ENCODE results near the gene PCDHGA1. TPM values are rescaled to one million over a fixed set of nuclear protein-coding genes. Genes with fewer than 3 reads are reported as not detected.
"Not testable (repeated sequence)": the region's sequence is repeated elsewhere in the genome, so short reads cannot be mapped to it uniquely, and the experiment has no call there.

PCDHGA1 gene
- total and polyA plus RNA-seq, 2 of the 4 experiments (the other 2 are of a cell fraction) = 0.90 to 0.92 TPM

DNA sequence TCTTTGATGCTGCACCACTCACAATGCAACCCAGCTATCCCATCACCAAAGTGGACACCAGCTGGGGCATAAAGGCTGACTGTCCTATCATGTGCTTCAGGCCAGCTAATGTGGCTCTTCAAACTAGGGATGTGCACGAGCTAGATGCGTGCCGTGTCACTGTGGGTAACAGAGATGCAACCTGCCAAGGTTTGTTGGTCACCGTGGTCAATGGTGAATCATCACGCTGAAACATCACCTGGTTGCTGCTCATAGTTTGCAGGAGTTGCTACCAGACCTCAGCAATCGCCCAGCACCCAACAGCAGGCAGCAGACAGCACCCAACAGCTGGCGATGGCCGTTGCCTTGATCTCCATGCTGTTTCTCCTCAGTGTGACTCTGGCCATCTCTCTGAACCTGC, 2.1 kb upstream of the PCDHGA1 start:
- no peaks in the 10 kb centered on the region for H3K4me1 ChIP-seq (ENCODE audit: control insufficient read depth, insufficient read depth, low read length)
- no peak overlapping the region for H2BK120ac ChIP-seq (ENCODE audit: low read depth, low read length)
- no peak overlapping the region for H3K23ac ChIP-seq (ENCODE audit: low read depth, low read length)
- no peak overlapping the region for H3K14ac ChIP-seq (replicated peaks; ENCODE audit: low read depth, low read length)
- no peak overlapping the region for H4K91ac ChIP-seq (ENCODE audit: insufficient read depth, low read depth, low read length)
- no TSS peak for BruUV-seq (replicated peaks)
- H3K56ac ChIP-seq (ENCODE audit: extremely low read depth, insufficient read depth, low read length) = no peak overlapping the region
- no peaks in the 10 kb centered on the region; a peak in 1 of 4 replicates for H3K79me1 ChIP-seq (ENCODE audit: low read depth in 1 of 2, low read length in 2 of 2)
- no peak overlapping the region for H3K4me2 ChIP-seq (ENCODE audit: low read depth, low read length)
- no peak overlapping the region for H2BK5ac ChIP-seq (ENCODE audit: low read depth, low read length, poor library complexity, severe bottlenecking)
- no peak overlapping the region for H3K27ac ChIP-seq (ENCODE audit: insufficient read depth, low read length)
- no peak overlapping the region for H4K5ac ChIP-seq (ENCODE audit: low read depth, low read length)
- intact Hi-C loops (cut with micrococcal nuclease) = loop anchor here (5.0 kb wide), 2 partner anchors 34 to 84 kb away; partner anchors contain the start of genes PCDHGA10 and PCDHGA5
- no peak overlapping the region for H2BK15ac ChIP-seq (ENCODE audit: low read depth, low read length)
- no peak overlapping the region for H2AFZ ChIP-seq (replicated peaks; ENCODE audit: low read length, poor library complexity)
- no peak overlapping the region for H2AK5ac ChIP-seq (ENCODE audit: low read depth, low read length)
- no peaks in the 10 kb centered on the region for H3K27me3 ChIP-seq (ENCODE audit: control insufficient read depth, insufficient read depth, low read length)
- dilution Hi-C loops (cut with HindIII; ENCODE audit: low sequenced_read_pairs, unreplicated experiment) = no loop called here
- no peak overlapping the region for H3K18ac ChIP-seq (ENCODE audit: low read depth, low read length)
- no peak overlapping the region for H3K9ac ChIP-seq (ENCODE audit: low read depth, low read length)
- H4K8ac ChIP-seq (ENCODE audit: low read depth in 2 of 2, low read length in 2 of 2) = no peak overlapping the region
- H3K9me3 ChIP-seq (ENCODE audit: control insufficient read depth, insufficient read depth, low read length) = peaks cover 29% of the 10 kb centered on the region
- H3K36me3 ChIP-seq (ENCODE audit: control insufficient read depth, insufficient read depth, low read length) = peaks cover 2% of the 10 kb centered on the region
- H2AK9ac ChIP-seq (replicated peaks; ENCODE audit: low read depth, low read length, poor library complexity) = no peak overlapping the region
- H3K4me3 ChIP-seq (ENCODE audit: insufficient read depth, low read depth, low read length) = no peak overlapping the region
- in situ Hi-C loops (cut with MboI; ENCODE audit: low sequenced_read_pairs) = loop anchor here (5.0 kb wide), 1 partner anchor 234 kb away; no protein-coding TSS in a partner anchor
- ChIA-PET POLR2A (ENCODE audit: unreplicated experiment) (no interaction called here), CTCF (interaction anchor here (1.6 kb wide), 1 partner anchor 236 kb away, joined by 8 read pairs; no protein-coding TSS in a partner anchor)
- H2BK20ac ChIP-seq (ENCODE audit: low read depth, low read length) = no peak overlapping the region
- WGBS, 2 experiments (ENCODE audit: extremely low coverage in 2 of 2, insufficient read length in 1 of 2) = 84% methylated on average over 5 of the region's 8 CpGs; no CpG with 5 or more reads in 1 of the 2 experiments
- no peaks in the 10 kb centered on the region for H4K20me1 ChIP-seq (ENCODE audit: insufficient read depth, low read length)
- ATAC-seq (ENCODE audit: low read depth) = no peak
- no peak overlapping the region for H3K4ac ChIP-seq (ENCODE audit: low read depth, low read length)
- no peaks in the 10 kb centered on the region for H3K9me1 ChIP-seq (ENCODE audit: insufficient read depth, low read length)
- TF ChIP-seq RAD21 (IDR thresholded peaks at IDR 0.05; ENCODE audit: low read length) (no peak), CTCF (conservative IDR thresholded peaks at IDR 0.05; ENCODE audit: low read depth, low read length) (no peak)
- TF ChIP-seq, protein P1, sequence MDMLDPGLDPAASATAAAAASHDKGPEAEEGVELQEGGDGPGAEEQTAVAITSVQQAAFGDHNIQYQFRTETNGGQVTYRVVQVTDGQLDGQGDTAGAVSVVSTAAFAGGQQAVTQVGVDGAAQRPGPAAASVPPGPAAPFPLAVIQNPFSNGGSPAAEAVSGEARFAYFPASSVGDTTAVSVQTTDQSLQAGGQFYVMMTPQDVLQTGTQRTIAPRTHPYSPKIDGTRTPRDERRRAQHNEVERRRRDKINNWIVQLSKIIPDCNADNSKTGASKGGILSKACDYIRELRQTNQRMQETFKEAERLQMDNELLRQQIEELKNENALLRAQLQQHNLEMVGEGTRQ (IDR thresholded peaks at IDR 0.05; ENCODE audit: low read depth, low read length) = no peak
- DNase-seq = no peak

DNA sequence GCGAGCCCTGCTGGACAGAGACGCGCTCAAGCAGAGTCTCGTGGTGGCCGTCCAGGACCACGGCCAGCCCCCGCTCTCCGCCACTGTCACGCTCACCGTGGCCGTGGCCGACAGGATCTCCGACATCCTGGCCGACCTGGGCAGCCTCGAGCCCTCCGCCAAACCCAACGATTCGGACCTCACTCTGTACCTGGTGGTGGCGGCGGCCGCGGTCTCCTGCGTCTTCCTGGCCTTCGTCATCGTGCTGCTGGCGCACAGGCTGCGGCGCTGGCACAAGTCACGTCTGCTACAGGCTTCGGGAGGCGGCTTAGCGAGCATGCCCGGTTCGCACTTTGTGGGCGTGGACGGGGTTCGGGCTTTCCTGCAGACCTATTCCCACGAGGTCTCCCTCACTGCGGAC, 2.3 kb downstream of the PCDHGA1 start:
- H3K4me3 ChIP-seq (ENCODE audit: insufficient read depth, low read depth, low read length); in situ Hi-C loops (cut with MboI; ENCODE audit: low sequenced_read_pairs); H4K91ac ChIP-seq (ENCODE audit: insufficient read depth, low read depth, low read length); BruUV-seq (replicated peaks); H2BK20ac ChIP-seq (ENCODE audit: low read depth, low read length); H3K79me1 ChIP-seq (ENCODE audit: low read depth in 1 of 2, low read length in 2 of 2); H3K27ac ChIP-seq (ENCODE audit: insufficient read depth, low read length); H3K4me2 ChIP-seq (ENCODE audit: low read depth, low read length); H3K14ac ChIP-seq (replicated peaks; ENCODE audit: low read depth, low read length); H2AK9ac ChIP-seq (replicated peaks; ENCODE audit: low read depth, low read length, poor library complexity); H3K4ac ChIP-seq (ENCODE audit: low read depth, low read length); H4K8ac ChIP-seq (ENCODE audit: low read depth in 2 of 2, low read length in 2 of 2); H2AFZ ChIP-seq (replicated peaks; ENCODE audit: low read length, poor library complexity); H3K9ac ChIP-seq (ENCODE audit: low read depth, low read length); H4K5ac ChIP-seq (ENCODE audit: low read depth, low read length); H2BK5ac ChIP-seq (ENCODE audit: low read depth, low read length, poor library complexity, severe bottlenecking); H2BK15ac ChIP-seq (ENCODE audit: low read depth, low read length); H2AK5ac ChIP-seq (ENCODE audit: low read depth, low read length); intact Hi-C loops (cut with micrococcal nuclease); H2BK120ac ChIP-seq (ENCODE audit: low read depth, low read length); H3K56ac ChIP-seq (ENCODE audit: extremely low read depth, insufficient read depth, low read length); DNase-seq; H3K36me3 ChIP-seq (ENCODE audit: control insufficient read depth, insufficient read depth, low read length); POLR2A ChIA-PET (ENCODE audit: unreplicated experiment); H3K18ac ChIP-seq (ENCODE audit: low read depth, low read length); H4K20me1 ChIP-seq (ENCODE audit: insufficient read depth, low read length); H3K9me1 ChIP-seq (ENCODE audit: insufficient read depth, low read length); H3K23ac ChIP-seq (ENCODE audit: low read depth, low read length); ATAC-seq (ENCODE audit: low read depth); H3K4me1 ChIP-seq (ENCODE audit: control insufficient read depth, insufficient read depth, low read length); CTCF ChIA-PET; H3K27me3 ChIP-seq (ENCODE audit: control insufficient read depth, insufficient read depth, low read length); dilution Hi-C loops (cut with HindIII; ENCODE audit: low sequenced_read_pairs, unreplicated experiment): not testable (repeated sequence)
- H3K9me3 ChIP-seq (ENCODE audit: control insufficient read depth, insufficient read depth, low read length) = peaks cover 31% of the 10 kb centered on the region
- 31% methylated on average over 10 of the region's 39 CpGs; no CpG with 5 or more reads in 1 of the 2 experiments for WGBS, 2 experiments (ENCODE audit: extremely low coverage in 2 of 2, insufficient read length in 1 of 2)
